T-cell (primary cell): ENCODE results near the gene MEIOC. TPM values are rescaled to one million over a fixed set of nuclear protein-coding genes. Genes with fewer than 3 reads are reported as not detected.
"Not testable (repeated sequence)": the region's sequence is repeated elsewhere in the genome, so short reads cannot be mapped to it uniquely, and the experiment has no call there.

Experiments
- ATAC-seq, 4 experiments: fragments of 200-7000 bp in 3 of 4; fragments of 150-1000 bp in 1 of 4; cut with Tn5 transposase; replicated peaks in 1 of 4; 1 replicate in 3 of 4; 2 replicates in 1 of 4; pipeline ENCODE4 v1.10.0; 2021; ENCODE audit warnings: moderate library complexity in 3 of 4, mild to moderate bottlenecking in 2 of 4, moderate number of reproducible peaks in 1 of 4
- CTCF ChIA-PET, 2 donors: fragments of 300-600 bp; sonication (Branson Sonifier 250); formaldehyde crosslinking; loops; one replicate each; lab custom pipeline; 2022; ENCODE audit warnings: antibody characterized with exemption in 2 of 2; lab: Charles Lee
- POLR2A ChIA-PET, 2 donors: fragments of 300-600 bp; sonication (Branson Sonifier 250); formaldehyde crosslinking; loops; one replicate each; lab custom pipeline; 2022; ENCODE audit warnings: antibody characterized with exemption in 2 of 2; lab: Charles Lee
- DNase-seq, 35 experiments: peaks; one replicate each; pipeline versions ENCODE4 v3.0.0 to v3.0.0-alpha.2; 2013 to 2023
- H3K27ac ChIP-seq: one replicate; pipeline ENCODE4 v1.5.1; 2013; ENCODE audit warnings: low read length
- H3K27me3 ChIP-seq, 2 experiments: replicated peaks in 1 of 2; 1 replicate in 1 of 2; 2 replicates in 1 of 2; pipeline versions ENCODE4 v1.6.1 to v1.7.0; 2013; ENCODE audit warnings: low read length in 1 of 2, mixed read lengths in 1 of 2; ENCODE audit not compliant: control insufficient read depth in 2 of 2, insufficient read depth in 2 of 2; ENCODE audit errors: extremely low read depth in 1 of 2
- H3K36me3 ChIP-seq, 2 donors: 1 replicate in 1 of 2; 2 replicates in 1 of 2; pipeline versions ENCODE4 v1.6.1 to v1.7.0; 2013; ENCODE audit warnings: low read length in 1 of 2; ENCODE audit not compliant: control insufficient read depth in 2 of 2, insufficient read depth in 1 of 2; ENCODE audit errors: extremely low read depth in 1 of 2
- H3K4me1 ChIP-seq, 2 experiments: 1 replicate in 1 of 2; 2 replicates in 1 of 2; pipeline versions ENCODE4 v1.6.1 to v1.7.0; 2013; ENCODE audit warnings: low read length in 2 of 2, mixed read lengths in 1 of 2; ENCODE audit not compliant: insufficient read depth in 2 of 2, control insufficient read depth in 1 of 2; ENCODE audit errors: extremely low read depth in 1 of 2
- H3K4me3 ChIP-seq, 2 donors: 1 replicate in 1 of 2; 2 replicates in 1 of 2; pipeline versions ENCODE4 v1.5.1 to v1.7.0; 2013; ENCODE audit warnings: mild to moderate bottlenecking in 2 of 2, low read length in 1 of 2, moderate library complexity in 1 of 2; ENCODE audit not compliant: control insufficient read depth in 1 of 2; ENCODE audit errors: extremely low read depth in 1 of 2
- H3K9me3 ChIP-seq: 2 replicates; pipeline ENCODE4 v1.7.0; 2013
- H3K27ac Mint-ChIP-seq, 2 donors: one replicate each; pipeline ENCODE4 v1.8.0; 2020 to 2021; ENCODE audit warnings: mild to moderate bottlenecking in 2 of 2, mixed read lengths in 2 of 2
- H3K27me3 Mint-ChIP-seq, 2 donors: one replicate each; pipeline ENCODE4 v1.8.0; 2021 to 2022; ENCODE audit warnings: mixed read lengths in 2 of 2
- H3K36me3 Mint-ChIP-seq: one replicate; pipeline ENCODE4 v1.8.0; 2021; ENCODE audit warnings: mixed read lengths
- H3K4me1 Mint-ChIP-seq, 3 donors: one replicate each; pipeline ENCODE4 v1.8.0; 2020 to 2022; ENCODE audit warnings: mixed read lengths in 3 of 3, mild to moderate bottlenecking in 1 of 3
- H3K4me3 Mint-ChIP-seq, 3 donors: one replicate each; pipeline ENCODE4 v1.8.0; 2020 to 2022; ENCODE audit warnings: mild to moderate bottlenecking in 3 of 3, mixed read lengths in 3 of 3, moderate library complexity in 3 of 3
- H3K9me3 Mint-ChIP-seq, 3 donors: one replicate each; pipeline ENCODE4 v1.8.0; 2020 to 2022; ENCODE audit warnings: mixed read lengths in 3 of 3
- WGBS: methylation state at CpG from one replicate; pipeline ENCODE4 v1.1.5; 2013; ENCODE audit warnings: missing lambda C conversion rate; ENCODE audit not compliant: insufficient coverage; 5-methylcytosine and 5-hydroxymethylcytosine counted together
- total RNA-seq, 35 experiments: library from RNA in 6 of 35; stranded (reverse) in 6 of 35; fragments of 120-200 nt in 1 of 35; gene quantifications; one replicate each; pipeline versions ENCODE4 v1.2.1 to v1.2.4 and lab custom pipeline; 2013 to 2026

The MEIOC gene
- total RNA-seq, 5 donors from 2014 or later (not counting 1 experiment from before 2014, with no cell fraction given): 0.72 TPM; not detected in 4

DNA sequence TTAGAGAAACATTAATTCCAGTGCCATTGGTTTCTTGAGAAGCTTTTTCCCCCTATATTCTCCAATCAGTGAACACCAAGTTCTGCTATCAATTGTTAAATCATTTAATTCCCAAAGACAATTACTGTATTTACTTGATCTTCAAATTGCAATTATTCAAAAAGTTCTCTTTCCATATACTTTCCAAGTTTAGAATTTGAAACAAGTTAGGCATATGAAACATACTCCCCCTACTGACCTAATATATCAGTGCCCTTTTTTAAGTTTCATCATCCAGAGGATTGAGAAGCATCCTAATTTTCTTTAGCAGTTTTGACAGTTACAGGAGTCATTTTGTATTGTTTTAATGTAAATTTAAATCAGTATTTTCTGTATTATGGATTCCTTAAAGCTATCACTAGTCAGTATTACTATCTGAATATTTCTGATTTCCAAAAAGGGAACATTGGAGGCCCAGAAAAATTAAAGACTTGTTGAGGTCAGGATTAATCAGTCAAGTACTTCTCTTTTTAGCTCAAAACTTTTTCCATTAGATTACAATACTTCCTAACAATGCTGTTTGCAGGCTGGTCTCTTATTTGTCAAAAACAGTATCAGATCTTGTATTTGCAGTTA lies 16.3 kb downstream of the MEIOC start:
- H3K36me3 Mint-ChIP-seq: no peaks in the 10 kb centered on the region
- H3K27me3 Mint-ChIP-seq: peaks cover 0 to 2% of the 10 kb centered on the region in 2 donors
- POLR2A ChIA-PET: no interaction called here
- ATAC-seq: no peak
- no peak overlapping the region for H3K4me3 Mint-ChIP-seq
- CTCF ChIA-PET: no interaction called here
- H3K27ac Mint-ChIP-seq: no peak overlapping the region
- H3K36me3 ChIP-seq: no peaks in the 10 kb centered on the region
- no peak overlapping the region for H3K4me3 ChIP-seq
- DNase-seq: no peak
- no peaks in the 10 kb centered on the region for H3K9me3 Mint-ChIP-seq
- no peak overlapping the region for H3K27ac ChIP-seq
- no peaks in the 10 kb centered on the region for H3K4me1 Mint-ChIP-seq
- H3K4me1 ChIP-seq: no peaks in the 10 kb centered on the region
- H3K27me3 ChIP-seq: no peaks in the 10 kb centered on the region
- H3K9me3 ChIP-seq: no peaks in the 10 kb centered on the region

GRCh38 chr17:44673893-44674292 lies 17.6 kb downstream of the MEIOC start:
- H3K27me3 ChIP-seq: no peaks in the 10 kb centered on the region
- ATAC-seq: no peak
- no peak overlapping the region for H3K4me3 ChIP-seq
- ChIA-PET CTCF (no interaction called here), POLR2A (interaction anchor here in 1 of 2 donors (0.5 kb wide), 1 partner anchor 8 kb away, joined by 13 read pairs; no protein-coding TSS in a partner anchor)
- WGBS: 90% methylated on average over 2 of the region's 2 CpGs
- no peaks in the 10 kb centered on the region for H3K4me1 Mint-ChIP-seq
- H3K27me3 Mint-ChIP-seq: no peaks in the 10 kb centered on the region
- H3K4me1 ChIP-seq: no peaks in the 10 kb centered on the region
- peaks cover 11% of the 10 kb centered on the region for H3K36me3 Mint-ChIP-seq
- no peak overlapping the region for H3K27ac Mint-ChIP-seq
- H3K9me3 Mint-ChIP-seq: no peaks in the 10 kb centered on the region
- no peak overlapping the region for H3K27ac ChIP-seq
- peaks cover 0 to 8% of the 10 kb centered on the region in 2 donors for H3K36me3 ChIP-seq
- no peak overlapping the region for H3K4me3 Mint-ChIP-seq
- no peak for DNase-seq
- no peaks in the 10 kb centered on the region for H3K9me3 ChIP-seq

DNA sequence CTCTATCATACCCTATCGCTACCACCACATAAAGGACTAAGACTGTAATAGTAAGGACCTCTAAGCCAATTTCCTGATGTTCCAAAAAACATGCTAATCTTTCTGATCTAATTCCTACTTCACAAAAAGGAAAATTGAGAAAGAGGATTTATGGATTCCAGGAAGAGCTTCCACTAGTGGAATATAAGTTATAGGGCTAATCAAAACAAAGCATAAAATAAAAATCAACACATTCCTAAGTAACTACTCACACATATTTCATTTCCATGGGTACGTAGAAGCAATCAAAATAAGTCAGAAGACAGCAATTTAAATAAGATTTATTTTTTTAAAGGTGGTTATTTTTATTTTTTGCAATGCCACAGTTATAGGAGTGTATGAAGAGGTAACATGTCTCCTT lies 20.9 kb downstream of the MEIOC start:
- H3K4me3 Mint-ChIP-seq: no peak overlapping the region
- no peak for ATAC-seq

GRCh38 chr17:44683303-44683702 lies 27.0 kb downstream of the MEIOC start:
- Mint-ChIP-seq H3K36me3 (peaks cover 43% of the 10 kb centered on the region), H3K4me1 (peaks cover 9 to 15% (median 13%) of the 10 kb centered on the region in 3 donors)
- H3K4me3 ChIP-seq, H3K4me3 Mint-ChIP-seq, H3K27ac ChIP-seq, H3K27me3 Mint-ChIP-seq, H3K4me1 ChIP-seq, CTCF ChIA-PET, H3K27ac Mint-ChIP-seq, H3K9me3 Mint-ChIP-seq, H3K27me3 ChIP-seq, H3K9me3 ChIP-seq, POLR2A ChIA-PET, ATAC-seq, DNase-seq: not testable (repeated sequence)
- H3K36me3 ChIP-seq: peaks cover 6 to 49% of the 10 kb centered on the region in 2 donors
- 64% methylated on average over 3 of the region's 4 CpGs for WGBS

More for the DNA sequence above, 20.9 kb downstream of the MEIOC start:
- Histone ChIP-seq H3K4me1 (no peaks in the 10 kb centered on the region), H3K36me3 (peaks cover 6 to 26% of the 10 kb centered on the region in 2 donors), H3K27ac (no peak overlapping the region), H3K9me3 (no peaks in the 10 kb centered on the region), H3K27me3 (no peaks in the 10 kb centered on the region), H3K4me3 (no peak overlapping the region)
- H3K27me3 Mint-ChIP-seq: no peaks in the 10 kb centered on the region
- H3K9me3 Mint-ChIP-seq: no peaks in the 10 kb centered on the region
- peaks cover 27% of the 10 kb centered on the region for H3K36me3 Mint-ChIP-seq
- CTCF ChIA-PET: interaction anchor here in 1 of 2 donors (0.6 to 0.7 kb wide), 2 partner anchors 80 to 132 kb away, joined by 3 to 9 read pairs; no protein-coding TSS in a partner anchor
- POLR2A ChIA-PET: no interaction called here
- no peaks in the 10 kb centered on the region for H3K4me1 Mint-ChIP-seq
- no peak overlapping the region for H3K27ac Mint-ChIP-seq
- DNase-seq: no peak
- WGBS: no CpG with 5 or more reads among the region's 2 CpGs

DNA sequence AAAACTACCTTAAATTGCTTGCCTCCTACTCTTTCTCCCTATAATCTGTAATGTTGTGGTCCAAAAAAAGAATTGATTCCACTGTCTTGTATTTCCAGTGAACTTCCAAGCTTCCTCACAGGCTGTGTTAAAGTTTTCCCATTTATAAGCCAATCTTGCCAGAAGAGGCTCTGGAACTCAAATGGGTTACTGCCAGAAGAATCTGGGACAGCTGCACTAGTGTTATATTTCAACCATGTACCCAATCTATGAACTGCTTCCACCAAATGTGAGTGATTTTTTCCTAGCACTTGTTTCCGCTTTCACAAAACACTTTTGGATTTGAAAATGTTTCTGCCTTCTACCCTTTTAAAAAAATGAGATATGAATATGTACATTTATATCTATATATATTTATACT lies 31.5 kb downstream of the MEIOC start:
- Histone ChIP-seq H3K4me1 (peaks cover 13 to 26% of the 10 kb centered on the region in 2 experiments), H3K27ac (no peak overlapping the region), H3K9me3 (no peaks in the 10 kb centered on the region), H3K36me3 (peaks cover 0 to 23% of the 10 kb centered on the region in 2 donors), H3K4me3 (no peak overlapping the region), H3K27me3 (no peaks in the 10 kb centered on the region)
- H3K4me3 Mint-ChIP-seq: no peak overlapping the region
- no peak overlapping the region for H3K27ac Mint-ChIP-seq
- ATAC-seq: no peak
- H3K27me3 Mint-ChIP-seq: no peaks in the 10 kb centered on the region
- peaks cover 22% of the 10 kb centered on the region for H3K36me3 Mint-ChIP-seq
- ChIA-PET POLR2A (interaction anchor here in 1 of 2 donors (0.6 kb wide), 1 partner anchor 203 kb away, joined by 3 read pairs; no protein-coding TSS in a partner anchor), CTCF (no interaction called here)
- no CpG with 5 or more reads among the region's 1 CpG for WGBS
- no peaks in the 10 kb centered on the region for H3K9me3 Mint-ChIP-seq
- DNase-seq: no peak
- peaks cover 34 to 44% (median 36%) of the 10 kb centered on the region in 3 donors for H3K4me1 Mint-ChIP-seq

DNA sequence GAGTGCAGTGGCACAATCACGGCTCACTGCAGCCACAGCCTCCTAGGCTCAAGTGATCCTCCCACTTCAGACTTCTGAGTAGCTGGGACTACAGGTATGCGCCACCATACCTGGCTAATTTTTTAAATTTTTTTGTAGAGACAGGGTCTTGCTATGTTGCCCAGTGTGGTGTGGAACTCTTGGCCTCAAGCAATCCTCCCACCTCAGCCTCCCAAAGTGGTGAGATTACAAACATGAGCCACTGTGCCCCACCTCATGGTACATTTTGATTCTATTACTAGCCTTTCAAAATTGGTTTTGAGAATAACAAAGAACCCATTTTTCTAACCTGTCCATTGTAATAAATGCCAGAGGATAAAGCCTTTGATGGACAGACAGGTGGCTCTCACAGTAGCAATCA lies 31.9 kb downstream of the MEIOC start:
- H3K4me3 Mint-ChIP-seq: peak overlapping the region; percentile 97 to 99 (median 98)
- ATAC-seq (no peak), DNase-seq (no peak)
- peaks cover 13 to 26% of the 10 kb centered on the region in 2 experiments for H3K4me1 ChIP-seq
- 100% methylated on average over 1 of the region's 2 CpGs for WGBS
- H3K9me3 Mint-ChIP-seq: no peaks in the 10 kb centered on the region
- ChIA-PET CTCF (interaction anchor here in 1 of 2 donors (0.6 kb wide), 1 partner anchor 1205 kb away, joined by 3 read pairs; no protein-coding TSS in a partner anchor), POLR2A (no interaction called here)
- H3K27me3 Mint-ChIP-seq: no peaks in the 10 kb centered on the region
- no peak overlapping the region for H3K27ac ChIP-seq
- no peaks in the 10 kb centered on the region for H3K9me3 ChIP-seq
- no peak overlapping the region for H3K27ac Mint-ChIP-seq
- peaks cover 34 to 44% (median 36%) of the 10 kb centered on the region in 3 donors for H3K4me1 Mint-ChIP-seq
- peaks cover 22% of the 10 kb centered on the region for H3K36me3 Mint-ChIP-seq
- H3K36me3 ChIP-seq: peaks cover 0 to 19% of the 10 kb centered on the region in 2 donors
- H3K4me3 ChIP-seq: no peak overlapping the region
- H3K27me3 ChIP-seq: no peaks in the 10 kb centered on the region
